ENCODE results near the gene ADGRB2. TPM values are rescaled to one million over a fixed set of nuclear protein-coding genes. Genes with fewer than 3 reads are reported as not detected.

The ADGRB2 gene
- total RNA-seq, 1 experiment from 2014 or later: 2.9 TPM

DNA sequence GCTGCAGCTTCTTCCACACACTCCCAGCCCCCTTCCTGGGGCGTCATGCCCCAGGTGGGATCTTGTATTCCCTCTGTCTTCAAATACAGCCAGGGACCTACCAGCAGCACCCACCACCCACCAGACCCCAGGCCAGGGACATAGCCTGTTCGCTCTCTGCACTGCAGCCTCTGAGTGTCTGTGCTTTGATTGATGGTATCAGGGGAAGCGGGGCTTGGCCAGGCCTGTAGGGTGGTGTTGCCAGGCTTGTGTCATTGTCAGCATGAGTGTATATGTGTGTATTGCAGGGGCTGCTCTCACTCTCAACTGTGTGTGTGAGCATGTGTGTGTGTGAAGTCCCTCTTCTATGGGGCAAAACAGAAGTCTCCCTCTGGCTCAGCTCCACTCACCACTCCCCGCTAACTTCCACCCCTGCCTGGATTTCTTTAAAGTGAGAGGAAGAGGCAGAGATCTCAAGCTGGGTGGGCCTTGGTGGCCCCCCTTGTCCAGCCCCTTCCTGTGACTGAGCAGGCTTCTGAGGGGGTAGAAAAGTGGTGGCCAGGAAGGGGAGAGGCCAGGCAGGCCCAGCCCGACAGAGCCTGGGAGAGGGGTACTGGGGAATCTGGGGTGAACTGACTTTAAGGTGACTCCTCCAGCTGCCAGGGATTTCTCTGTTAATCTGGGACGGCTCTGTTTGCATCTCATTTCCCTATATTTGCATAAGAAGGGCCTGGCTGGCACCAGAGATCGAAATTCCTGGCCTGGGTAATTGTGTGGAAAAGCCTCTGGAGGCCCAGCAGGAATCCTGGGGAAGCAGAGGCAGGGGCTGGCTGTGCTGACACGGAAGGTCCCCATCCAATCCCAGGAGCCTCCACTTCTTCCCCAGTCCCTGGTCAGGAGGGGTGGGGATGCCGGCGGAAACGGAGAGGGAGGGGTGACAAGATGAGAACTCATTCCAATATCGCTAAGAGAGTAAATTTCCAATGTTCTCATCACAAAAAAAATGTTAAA is 18.6 kb upstream of the ADGRB2 start:
- no peak overlapping the region for H3K27ac Mint-ChIP-seq (ENCODE audit: unreplicated experiment)
- no peak for DNase-seq
- intact Hi-C loops (cut with micrococcal nuclease; ENCODE audit: unreplicated experiment): no loop called here
- H3K9me3 Mint-ChIP-seq (ENCODE audit: low read depth, unreplicated experiment): no peaks in the 10 kb centered on the region
- peaks cover 15% of the 10 kb centered on the region for H3K27me3 Mint-ChIP-seq (ENCODE audit: unreplicated experiment)
- CTCF ChIA-PET: no interaction called here
- TF ChIP-seq, protein P1, sequence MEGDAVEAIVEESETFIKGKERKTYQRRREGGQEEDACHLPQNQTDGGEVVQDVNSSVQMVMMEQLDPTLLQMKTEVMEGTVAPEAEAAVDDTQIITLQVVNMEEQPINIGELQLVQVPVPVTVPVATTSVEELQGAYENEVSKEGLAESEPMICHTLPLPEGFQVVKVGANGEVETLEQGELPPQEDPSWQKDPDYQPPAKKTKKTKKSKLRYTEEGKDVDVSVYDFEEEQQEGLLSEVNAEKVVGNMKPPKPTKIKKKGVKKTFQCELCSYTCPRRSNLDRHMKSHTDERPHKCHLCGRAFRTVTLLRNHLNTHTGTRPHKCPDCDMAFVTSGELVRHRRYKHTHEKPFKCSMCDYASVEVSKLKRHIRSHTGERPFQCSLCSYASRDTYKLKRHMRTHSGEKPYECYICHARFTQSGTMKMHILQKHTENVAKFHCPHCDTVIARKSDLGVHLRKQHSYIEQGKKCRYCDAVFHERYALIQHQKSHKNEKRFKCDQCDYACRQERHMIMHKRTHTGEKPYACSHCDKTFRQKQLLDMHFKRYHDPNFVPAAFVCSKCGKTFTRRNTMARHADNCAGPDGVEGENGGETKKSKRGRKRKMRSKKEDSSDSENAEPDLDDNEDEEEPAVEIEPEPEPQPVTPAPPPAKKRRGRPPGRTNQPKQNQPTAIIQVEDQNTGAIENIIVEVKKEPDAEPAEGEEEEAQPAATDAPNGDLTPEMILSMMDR (IDR thresholded peaks at IDR 0.05; ENCODE audit: unreplicated experiment): no peak
- no peak overlapping the region for H3K4me3 Mint-ChIP-seq (ENCODE audit: low read depth, unreplicated experiment)
- no TSS peak for BruUV-seq (replicated peaks)
- peaks cover 5% of the 10 kb centered on the region for H3K36me3 Mint-ChIP-seq (ENCODE audit: insufficient read depth, unreplicated experiment)
- H3K4me1 Mint-ChIP-seq (ENCODE audit: low read depth, unreplicated experiment): peaks cover 5% of the 10 kb centered on the region

DNA sequence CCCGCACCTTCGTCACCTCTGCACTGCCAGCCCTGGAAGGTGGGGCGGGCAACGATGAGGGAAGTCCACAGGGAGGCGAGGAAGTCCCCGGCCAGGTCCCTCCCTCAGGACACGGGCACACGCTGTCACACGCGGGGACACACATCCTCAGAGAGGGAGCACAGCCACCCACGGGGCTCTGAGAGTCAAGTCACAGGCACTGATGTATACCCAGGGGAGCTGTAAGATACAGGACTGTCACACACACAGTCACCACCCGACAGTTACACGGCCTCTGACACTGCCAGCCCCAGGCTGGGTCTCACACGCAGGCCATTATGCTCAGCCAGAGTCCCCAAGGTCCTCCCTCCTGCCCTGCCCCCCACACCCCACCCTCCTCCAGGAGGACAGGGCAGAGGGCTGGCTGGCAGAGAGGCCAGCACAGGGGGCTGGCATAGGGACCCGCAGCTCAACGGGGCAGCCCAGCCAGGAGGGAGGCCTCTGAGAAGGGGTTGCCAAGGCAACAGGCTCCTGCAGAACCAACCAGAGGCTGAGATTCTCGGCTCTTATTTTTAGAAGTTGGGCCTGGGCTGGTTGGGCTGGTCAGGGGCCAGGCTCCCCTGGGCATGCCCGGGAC is 17.7 kb upstream of the ADGRB2 start:
- Mint-ChIP-seq H3K9me3 (ENCODE audit: low read depth, unreplicated experiment) (no peaks in the 10 kb centered on the region), H3K27me3 (ENCODE audit: unreplicated experiment) (peaks cover 24% of the 10 kb centered on the region), H3K36me3 (ENCODE audit: insufficient read depth, unreplicated experiment) (peaks cover 3% of the 10 kb centered on the region), H3K4me3 (ENCODE audit: low read depth, unreplicated experiment) (no peak overlapping the region), H3K4me1 (ENCODE audit: low read depth, unreplicated experiment) (no peaks in the 10 kb centered on the region), H3K27ac (ENCODE audit: unreplicated experiment) (no peak overlapping the region)
- TF ChIP-seq, protein P1 (IDR thresholded peaks at IDR 0.05; ENCODE audit: unreplicated experiment): no peak
- DNase-seq: no peak
- no TSS peak for BruUV-seq (replicated peaks)
- intact Hi-C loops (cut with micrococcal nuclease; ENCODE audit: unreplicated experiment): no loop called here
- CTCF ChIA-PET: no interaction called here

DNA sequence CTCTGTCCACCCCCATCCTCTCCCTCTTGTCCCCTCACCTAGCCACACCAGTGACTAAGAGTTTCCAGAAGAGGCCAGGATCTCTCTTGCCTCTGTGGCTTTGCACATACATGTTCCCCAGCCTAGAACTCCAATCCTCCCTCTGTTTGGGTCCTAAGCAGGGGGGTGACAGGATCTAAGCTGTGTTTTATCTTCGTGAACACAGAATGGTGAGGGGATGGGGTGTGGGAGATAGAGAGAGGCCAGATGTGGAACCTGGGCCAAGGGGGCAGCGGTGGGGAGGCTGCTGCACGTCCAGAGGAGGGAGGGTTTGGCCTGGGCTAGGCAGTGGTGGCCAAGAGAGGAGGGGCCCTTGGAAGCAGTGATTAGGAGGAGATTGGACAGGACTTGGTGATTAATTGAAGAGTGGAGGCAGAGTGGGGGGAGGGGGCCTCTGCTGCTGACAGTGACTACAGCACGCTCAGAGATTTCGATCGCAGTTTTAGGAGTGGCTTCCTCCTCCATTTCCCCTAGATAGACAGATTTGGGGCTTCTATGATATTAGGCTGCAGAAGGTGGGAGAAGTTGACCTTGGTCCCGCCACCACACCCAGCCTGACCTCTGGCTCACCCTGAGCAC is 17.1 kb upstream of the ADGRB2 start:
- Mint-ChIP-seq H3K4me1 (ENCODE audit: low read depth, unreplicated experiment) (no peaks in the 10 kb centered on the region), H3K36me3 (ENCODE audit: insufficient read depth, unreplicated experiment) (peaks cover 3% of the 10 kb centered on the region), H3K27me3 (ENCODE audit: unreplicated experiment) (peaks cover 30% of the 10 kb centered on the region), H3K4me3 (ENCODE audit: low read depth, unreplicated experiment) (no peak overlapping the region), H3K9me3 (ENCODE audit: low read depth, unreplicated experiment) (no peaks in the 10 kb centered on the region), H3K27ac (ENCODE audit: unreplicated experiment) (no peak overlapping the region)
- CTCF ChIA-PET: no interaction called here
- TF ChIP-seq, protein P1 (IDR thresholded peaks at IDR 0.05; ENCODE audit: unreplicated experiment): no peak
- DNase-seq: no peak
- BruUV-seq (replicated peaks): no TSS peak
- intact Hi-C loops (cut with micrococcal nuclease; ENCODE audit: unreplicated experiment): no loop called here

DNA sequence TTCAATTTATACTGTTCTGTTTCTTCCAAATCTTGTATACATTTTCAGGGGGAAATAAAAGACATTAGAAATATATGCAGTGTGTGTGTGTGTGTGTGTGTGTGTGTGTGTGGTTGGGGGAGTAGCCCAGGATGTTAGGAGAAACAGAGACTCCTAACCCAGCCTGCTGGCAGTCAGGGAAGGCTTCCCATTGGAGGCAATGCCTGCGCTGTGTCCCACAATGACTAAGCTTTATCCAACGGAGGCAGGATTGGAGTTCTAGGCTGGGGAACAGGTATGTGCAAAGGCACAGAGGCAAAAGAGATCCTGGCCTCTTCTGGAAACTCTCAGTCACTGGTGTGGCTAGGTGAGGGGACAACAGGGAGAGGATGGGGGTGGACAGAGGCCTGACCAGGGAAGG is 16.5 kb upstream of the ADGRB2 start:
- no peaks in the 10 kb centered on the region for H3K4me1 Mint-ChIP-seq (ENCODE audit: low read depth, unreplicated experiment)
- CTCF ChIA-PET: no interaction called here
- H3K4me3 Mint-ChIP-seq (ENCODE audit: low read depth, unreplicated experiment): no peak overlapping the region
- no peak overlapping the region for H3K27ac Mint-ChIP-seq (ENCODE audit: unreplicated experiment)
- DNase-seq: no peak
- no TSS peak for BruUV-seq (replicated peaks)
- intact Hi-C loops (cut with micrococcal nuclease; ENCODE audit: unreplicated experiment): no loop called here
- H3K27me3 Mint-ChIP-seq (ENCODE audit: unreplicated experiment): peaks cover 36% of the 10 kb centered on the region
- H3K36me3 Mint-ChIP-seq (ENCODE audit: insufficient read depth, unreplicated experiment): peaks cover 3% of the 10 kb centered on the region
- H3K9me3 Mint-ChIP-seq (ENCODE audit: low read depth, unreplicated experiment): no peaks in the 10 kb centered on the region
- TF ChIP-seq, protein P1 (IDR thresholded peaks at IDR 0.05; ENCODE audit: unreplicated experiment): no peak
